Measurements from ENCODE around the gene TAAR6.
"Not testable (repeated sequence)": the region's sequence is repeated elsewhere in the genome, so short reads cannot be mapped to it uniquely, and the experiment has no call there.

TAAR6 gene

DNA sequence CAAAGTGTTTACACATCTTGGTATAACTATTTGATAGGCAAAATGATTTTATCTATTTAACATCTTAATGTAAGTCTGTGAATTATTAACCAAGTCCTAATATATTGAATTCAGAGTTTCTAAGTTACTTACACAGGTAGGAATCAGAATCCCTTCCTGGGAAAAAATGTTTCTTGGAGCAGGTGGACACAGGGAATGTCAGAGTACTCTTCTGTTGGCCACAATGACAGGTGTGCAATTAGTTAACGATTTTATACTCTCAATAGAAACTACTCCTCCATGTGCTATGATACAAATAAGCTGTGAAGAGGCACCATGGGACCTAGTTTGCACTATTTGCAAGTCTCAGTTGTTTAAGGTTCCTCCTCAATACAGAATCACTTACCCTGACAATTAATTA lies 20.2 kb downstream of the TAAR6 start:
- no peak for DNase-seq

- no peak for DNase-seq
Measured at GRCh38 chr6:132592855-132593254, 22.7 kb downstream of the TAAR6 start.

DNA sequence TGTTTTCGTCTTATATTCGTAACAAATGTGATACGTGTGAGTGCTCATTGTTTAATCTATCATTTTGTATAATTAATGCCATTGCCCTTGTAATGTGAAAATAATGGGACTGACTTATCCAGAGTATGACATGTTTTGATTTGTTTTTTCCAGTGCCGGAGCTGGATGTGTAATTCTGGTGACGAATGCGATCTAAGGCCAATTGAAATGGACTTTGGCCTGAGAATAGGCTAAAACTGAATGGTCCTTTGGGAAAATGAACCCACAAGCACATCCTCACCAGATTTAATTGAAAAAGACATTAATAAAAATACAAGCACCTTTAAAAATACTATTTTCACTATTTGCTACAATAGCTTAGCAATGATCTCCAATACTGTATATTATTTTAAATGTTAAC lies 26.1 kb downstream of the TAAR6 start:
- no peak for DNase-seq

GRCh38 chr6:132598473-132598872 lies 28.4 kb downstream of the TAAR6 start:
- no peak for DNase-seq

- not testable (repeated sequence) for DNase-seq
Measured at GRCh38 chr6:132600900-132601299, 30.8 kb downstream of the TAAR6 start.

DNA sequence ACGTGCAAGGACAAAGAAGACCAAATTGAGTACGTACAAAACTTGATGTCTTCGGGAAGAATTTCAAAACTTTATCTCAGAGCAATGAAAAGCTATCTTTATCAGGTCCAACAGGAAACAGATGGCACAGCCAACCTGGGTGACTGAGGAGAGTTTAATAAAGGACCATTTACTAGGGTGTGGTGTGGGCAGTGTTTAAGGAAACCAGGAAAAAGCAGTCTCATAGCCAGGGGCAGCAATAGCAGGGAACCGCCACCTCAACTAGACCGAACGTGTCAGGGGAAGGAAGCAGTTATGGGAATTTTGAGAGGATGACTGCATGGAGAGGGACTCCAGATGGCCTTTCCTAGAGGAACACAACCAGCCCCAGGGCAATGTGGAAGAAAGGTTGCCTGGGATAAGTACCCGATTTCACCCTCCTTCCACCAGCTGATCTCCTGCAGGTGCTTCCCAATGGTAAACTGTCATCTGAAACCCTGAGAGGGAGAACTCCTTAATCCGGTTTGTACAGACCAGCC lies 34.6 kb downstream of the TAAR6 start:
- no peak for DNase-seq

GRCh38 chr6:132607544-132608233 lies 37.6 kb downstream of the TAAR6 start:
- DNase-seq: no peak

GRCh38 chr6:132611616-132612015 lies 41.5 kb downstream of the TAAR6 start:
- no peak for DNase-seq

- DNase-seq: no peak
Measured at GRCh38 chr6:132612449-132613108, 42.5 kb downstream of the TAAR6 start.

GRCh38 chr6:132614554-132614953 lies 44.4 kb downstream of the TAAR6 start:
- no peak for DNase-seq

- DNase-seq: no peak
Measured at GRCh38 chr6:132616677-132617076, 46.6 kb downstream of the TAAR6 start.
